GOT3 (cell line): ENCODE results near the gene G6PD.

Experiments
- DNase-seq: peaks from one replicate; lab custom pipeline; 2025; ENCODE audit warnings: mixed read lengths; lab: John Stamatoyannopoulos, UW

Gene G6PD

DNA sequence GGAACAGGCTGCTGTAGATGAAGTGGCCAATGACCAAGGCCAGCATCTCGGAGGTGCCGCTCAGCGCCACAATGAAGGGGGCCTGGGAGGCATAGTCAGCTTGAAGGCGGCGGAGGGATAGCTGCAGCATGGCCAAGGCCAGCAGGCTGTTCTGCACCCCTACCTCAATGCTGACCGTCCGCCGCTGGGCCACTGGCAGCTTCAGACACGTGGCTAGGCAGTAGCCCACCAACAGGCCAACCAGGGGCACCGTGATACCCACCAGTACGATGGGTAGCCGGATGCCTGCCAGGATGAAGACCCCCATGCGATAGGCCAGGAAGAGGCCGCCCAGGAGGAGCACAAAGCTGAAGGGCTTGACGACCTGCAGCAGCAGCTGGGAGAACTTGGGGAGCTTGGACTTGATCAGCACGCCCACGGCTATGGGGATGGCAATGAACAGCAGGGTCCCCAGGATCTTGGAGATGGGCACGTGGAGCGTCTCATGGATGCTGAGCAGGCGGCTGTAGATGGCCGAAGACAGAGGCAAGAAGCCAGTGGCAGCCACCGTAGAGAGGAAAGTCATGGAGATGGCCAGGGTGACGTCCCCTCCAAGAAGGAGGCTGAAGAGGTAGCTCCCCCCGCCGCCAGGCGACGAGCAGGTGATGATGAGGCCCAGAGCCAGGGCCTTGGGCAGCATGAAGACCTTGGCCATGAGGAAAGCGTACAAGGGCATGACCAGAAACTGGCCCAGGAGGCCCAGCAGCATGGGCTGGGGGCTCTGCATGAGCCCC is 58.9 kb downstream of the G6PD start:
- no peak for DNase-seq

- DNase-seq: no peak
Measured at GRCh38 chrX:154486396-154487207, 60.0 kb downstream of the G6PD start, which contains the start of gene UBL4A. Gene UBL4A (minus strand): TSS chrX:154486615. CDS start chrX:154486584, 31 bp downstream.

DNA sequence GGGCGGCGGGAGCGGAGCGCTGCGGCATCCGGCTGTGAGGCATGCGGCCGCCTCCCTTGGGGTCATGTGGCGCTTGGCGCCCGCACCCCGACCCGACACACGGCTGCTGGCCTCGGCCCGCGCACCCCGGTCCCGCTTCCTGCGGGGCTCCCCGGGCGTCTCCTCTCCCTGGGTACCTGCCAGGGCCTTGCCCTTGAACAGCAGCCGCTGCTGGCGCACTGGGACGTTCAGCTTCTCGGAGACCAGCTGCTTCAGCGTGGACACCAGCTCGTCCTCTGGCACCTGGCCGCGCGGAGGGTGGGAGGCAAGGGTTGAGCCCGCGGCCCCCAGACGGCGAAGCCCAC is 60.6 kb downstream of the G6PD start:
- DNase-seq: no peak

DNA sequence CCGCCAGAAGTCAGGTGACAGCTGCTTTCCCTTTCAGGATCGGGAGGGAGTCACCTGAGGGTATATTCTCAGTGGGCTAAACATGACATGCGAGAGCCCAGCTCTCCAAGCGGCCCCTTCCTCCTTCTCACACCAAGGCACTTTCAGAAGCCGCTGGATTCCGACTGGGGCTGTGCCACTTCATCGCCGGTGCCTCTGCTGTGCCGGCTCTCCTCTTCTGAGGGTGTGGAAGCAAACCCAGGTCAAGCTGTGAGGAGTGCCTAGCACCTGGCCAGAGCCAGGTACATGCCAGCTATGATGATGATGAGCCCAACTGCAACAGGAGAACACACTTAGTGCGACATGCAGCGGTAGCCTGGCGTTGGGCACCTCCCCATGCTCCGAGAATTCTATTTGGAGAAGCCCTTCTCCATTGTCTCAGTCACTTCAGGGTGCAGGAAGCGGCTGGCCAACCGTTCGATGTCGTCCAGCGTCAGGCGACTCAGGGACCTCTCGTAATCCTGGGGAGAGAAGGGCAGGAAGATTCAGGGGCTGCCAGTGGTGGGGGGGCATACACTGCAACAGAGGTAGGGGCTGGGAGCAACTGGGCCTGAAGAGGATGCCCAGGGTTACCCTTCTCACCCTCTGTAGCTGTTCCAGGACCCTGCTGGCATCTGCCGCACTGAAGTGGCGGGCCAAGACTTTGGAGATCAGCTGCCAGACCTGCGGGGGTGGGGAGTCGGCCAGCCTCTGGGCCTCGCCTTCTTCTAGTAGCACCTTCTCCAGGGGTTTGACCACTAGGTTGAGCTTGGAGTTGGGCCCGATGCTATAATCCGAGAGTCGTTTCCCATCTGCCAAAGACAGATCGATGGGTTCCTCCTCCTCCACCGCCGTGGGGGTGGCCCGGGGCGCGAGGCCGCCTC is 61.2 kb downstream of the G6PD start:
- DNase-seq: no peak

GRCh38 chrX:154484255-154485149 is 62.1 kb downstream of the G6PD start:
- DNase-seq: no peak

- DNase-seq: no peak
Measured at GRCh38 chrX:154483325-154483724, 63.3 kb downstream of the G6PD start.

DNA sequence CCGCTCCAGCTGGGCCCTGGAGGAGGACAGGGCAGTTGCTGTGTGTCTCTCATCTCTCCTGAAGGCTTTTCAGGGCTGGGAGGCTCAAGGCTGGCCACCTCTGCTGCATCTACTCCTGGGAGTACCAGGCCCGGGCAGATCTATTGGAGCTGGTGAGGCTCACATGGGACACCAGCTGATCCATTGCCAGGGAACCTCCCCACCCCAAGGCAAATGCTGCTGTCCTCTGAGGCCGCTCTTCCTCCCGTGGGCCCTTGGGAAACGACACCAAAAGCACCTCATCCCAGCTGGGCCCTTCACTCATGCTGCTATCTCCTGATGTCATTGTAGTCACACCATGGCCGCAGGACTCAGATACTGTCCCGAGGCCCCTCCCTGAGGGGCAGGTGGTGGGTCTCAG is 63.9 kb downstream of the G6PD start:
- no peak for DNase-seq

DNA sequence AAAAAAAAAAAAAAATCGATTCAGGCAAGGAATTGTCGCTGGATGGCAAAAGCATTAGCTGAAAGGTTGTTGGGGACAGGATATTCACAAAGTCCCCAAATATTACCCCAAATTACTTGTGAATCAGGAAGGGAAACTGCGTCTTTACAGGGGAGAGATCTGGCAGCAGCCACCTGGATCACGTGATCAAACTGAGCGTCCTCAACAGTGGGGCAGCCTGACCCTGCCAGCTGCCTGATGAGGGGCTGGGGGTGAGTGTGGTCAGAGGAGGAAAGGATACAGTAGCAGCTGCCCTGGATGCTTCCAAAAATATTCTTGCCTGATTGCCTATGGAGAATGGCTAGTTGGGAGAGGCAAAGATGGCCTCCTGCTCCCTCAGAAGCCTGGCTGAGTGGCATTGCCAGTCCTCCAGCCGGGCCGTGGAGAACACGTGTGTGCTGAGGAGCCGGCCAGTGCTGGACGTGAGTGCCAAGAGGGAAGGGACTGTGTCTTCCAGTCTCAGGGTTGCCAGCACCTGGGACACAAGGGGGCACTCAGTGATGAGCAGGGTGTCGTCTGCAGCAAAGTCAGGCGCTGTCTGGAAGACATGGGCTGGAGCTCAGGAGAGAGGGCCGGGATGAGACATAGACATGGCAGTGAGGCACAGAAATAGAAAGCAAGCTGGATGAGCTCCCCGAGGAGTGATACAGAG is 64.6 kb downstream of the G6PD start:
- DNase-seq: no peak
